Thyroid gland (tissue), 4 donors: Measurements from ENCODE around the gene CFAP161.

ENCODE experiments used
- POLR2A ChIP-seq, 2 donors: fragments of 450-650 bp; IDR thresholded peaks; one replicate each; pipeline ENCODE4 v1.6.1; 2017; ENCODE audit warnings: antibody characterized with exemption in 2 of 2, mild to moderate bottlenecking in 2 of 2, moderate library complexity in 1 of 2
- TF ChIP-seq, protein P1 (sequence below), 6 experiments: fragments of 200-600 bp in 3 of 6; fragments of 450-650 bp in 3 of 6; sonication (generic) in 3 of 6; IDR thresholded peaks; one replicate each; pipeline ENCODE4 v1.5.1; 2016 to 2019; ENCODE audit warnings: antibody characterized with exemption in 6 of 6, mild to moderate bottlenecking in 2 of 6, inconsistent platforms in 1 of 6, moderate library complexity in 1 of 6

DNA sequence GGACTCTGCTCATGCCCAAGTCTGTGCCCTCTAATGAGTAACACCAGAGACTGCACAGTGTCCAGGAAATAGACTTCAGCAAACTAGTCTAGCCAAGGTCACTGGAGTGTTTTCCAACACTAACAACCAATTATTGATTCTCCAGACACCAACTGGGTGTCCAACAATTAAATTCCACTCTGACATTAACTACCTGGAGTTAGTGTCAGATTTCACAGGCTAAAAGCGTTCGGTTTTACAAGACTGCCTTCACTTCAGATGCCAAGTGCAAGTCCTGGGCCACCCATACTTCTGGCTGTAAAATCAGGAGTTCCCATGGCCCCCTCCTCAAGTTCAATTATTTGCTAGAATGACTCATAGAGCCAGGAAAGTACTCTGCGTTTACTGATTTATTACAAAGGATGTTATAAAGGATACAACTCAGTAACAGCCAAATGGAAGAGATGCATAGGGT, 20.8 kb upstream of the CFAP161 start:
- TF ChIP-seq, protein P1, sequence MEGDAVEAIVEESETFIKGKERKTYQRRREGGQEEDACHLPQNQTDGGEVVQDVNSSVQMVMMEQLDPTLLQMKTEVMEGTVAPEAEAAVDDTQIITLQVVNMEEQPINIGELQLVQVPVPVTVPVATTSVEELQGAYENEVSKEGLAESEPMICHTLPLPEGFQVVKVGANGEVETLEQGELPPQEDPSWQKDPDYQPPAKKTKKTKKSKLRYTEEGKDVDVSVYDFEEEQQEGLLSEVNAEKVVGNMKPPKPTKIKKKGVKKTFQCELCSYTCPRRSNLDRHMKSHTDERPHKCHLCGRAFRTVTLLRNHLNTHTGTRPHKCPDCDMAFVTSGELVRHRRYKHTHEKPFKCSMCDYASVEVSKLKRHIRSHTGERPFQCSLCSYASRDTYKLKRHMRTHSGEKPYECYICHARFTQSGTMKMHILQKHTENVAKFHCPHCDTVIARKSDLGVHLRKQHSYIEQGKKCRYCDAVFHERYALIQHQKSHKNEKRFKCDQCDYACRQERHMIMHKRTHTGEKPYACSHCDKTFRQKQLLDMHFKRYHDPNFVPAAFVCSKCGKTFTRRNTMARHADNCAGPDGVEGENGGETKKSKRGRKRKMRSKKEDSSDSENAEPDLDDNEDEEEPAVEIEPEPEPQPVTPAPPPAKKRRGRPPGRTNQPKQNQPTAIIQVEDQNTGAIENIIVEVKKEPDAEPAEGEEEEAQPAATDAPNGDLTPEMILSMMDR (IDR thresholded peaks at IDR 0.05) = no peak
- TF ChIP-seq POLR2A (IDR thresholded peaks at IDR 0.05) = no peak
